HG03575 (cell line): ENCODE measurements around the gene GUCA2B.

Experiments used
- ATAC-seq: cut with Tn5 transposase; IDR thresholded peaks from one replicate; pipeline ENCODE4 v1.9.1; 2021; ENCODE audit not compliant: unreplicated experiment, insufficient number of reproducible peaks, low FRiP score; ENCODE audit errors: extremely low read depth

GUCA2B gene

DNA sequence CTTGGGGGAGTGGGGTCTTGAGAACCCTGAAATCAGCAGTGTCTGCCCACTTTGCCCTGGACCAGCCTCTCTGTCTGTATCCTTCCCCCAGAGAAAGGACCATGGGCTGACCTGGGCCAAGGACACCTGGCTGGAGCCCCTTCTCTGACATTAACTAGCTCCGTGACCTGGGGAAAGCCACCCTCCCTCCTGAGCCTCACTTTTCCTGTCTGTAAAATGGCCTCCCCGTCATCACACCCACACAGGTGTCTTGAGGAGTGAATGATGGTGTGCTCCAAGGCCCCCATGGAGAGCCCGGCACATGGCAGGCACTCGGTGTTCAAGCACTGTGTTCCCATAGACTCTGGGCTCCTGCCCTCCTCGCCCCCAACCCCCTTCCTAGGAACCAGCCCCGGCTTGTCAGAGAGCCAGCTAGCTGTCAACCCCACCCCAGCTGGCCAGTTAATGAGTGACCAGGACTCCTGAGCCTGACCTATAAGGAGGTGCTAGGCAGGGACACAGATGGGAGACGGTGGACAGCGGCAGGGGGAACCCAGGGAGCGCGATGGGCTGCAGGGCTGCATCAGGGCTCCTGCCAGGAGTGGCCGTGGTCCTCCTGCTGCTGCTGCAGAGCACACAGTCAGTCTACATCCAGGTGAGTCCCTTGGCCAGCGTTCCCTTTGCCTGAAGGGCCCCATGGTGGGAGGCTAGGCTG lies at the start of gene GUCA2B:
Gene GUCA2B (plus strand): TSS at position 504 of the 694 bp plus-strand sequence. CDS start 41 bp downstream, at position 545.
- ATAC-seq, result no peak

DNA sequence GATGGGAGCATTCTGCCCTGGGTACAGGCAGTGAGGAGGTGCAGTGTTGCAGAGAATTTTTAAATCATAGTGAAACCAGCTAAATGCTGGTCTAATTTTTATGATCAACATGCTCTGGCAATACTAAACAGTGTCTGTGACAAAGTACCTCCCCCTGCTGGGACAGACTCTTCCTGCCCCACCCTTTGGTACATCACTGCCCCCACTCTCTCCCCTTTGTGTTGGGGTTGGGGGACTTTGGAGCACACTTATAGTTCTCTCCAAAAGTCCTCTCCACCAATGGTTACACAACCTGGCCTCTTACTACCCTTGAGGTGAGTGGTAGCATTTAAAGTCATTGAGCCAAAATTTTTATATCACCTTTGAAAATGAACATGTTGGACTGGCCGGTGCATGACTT lies 48.2 kb upstream of the GUCA2B start:
- no peak for ATAC-seq

- ATAC-seq, result no peak
Measured at GRCh38 chr1:42108309-42108708, 44.9 kb upstream of the GUCA2B start.

DNA sequence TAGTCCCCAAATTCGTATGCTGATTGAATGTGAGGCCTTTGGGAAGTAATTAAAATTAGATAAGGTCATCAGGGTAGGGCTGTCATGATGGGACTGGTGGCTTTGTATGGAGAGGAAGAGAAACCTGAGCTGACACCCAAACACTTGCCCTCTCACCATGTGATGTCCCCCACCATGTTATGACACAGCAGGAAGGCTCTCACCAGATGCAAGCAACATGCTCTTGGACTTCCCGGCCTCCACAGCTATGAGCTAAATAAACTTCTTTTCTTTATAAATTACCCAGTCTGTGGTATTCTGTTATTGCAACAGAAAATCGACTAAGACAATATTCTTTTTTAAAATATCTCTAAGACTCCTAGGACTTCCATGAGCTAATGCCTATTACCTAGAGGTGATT lies 43.6 kb upstream of the GUCA2B start:
- no peak for ATAC-seq

DNA sequence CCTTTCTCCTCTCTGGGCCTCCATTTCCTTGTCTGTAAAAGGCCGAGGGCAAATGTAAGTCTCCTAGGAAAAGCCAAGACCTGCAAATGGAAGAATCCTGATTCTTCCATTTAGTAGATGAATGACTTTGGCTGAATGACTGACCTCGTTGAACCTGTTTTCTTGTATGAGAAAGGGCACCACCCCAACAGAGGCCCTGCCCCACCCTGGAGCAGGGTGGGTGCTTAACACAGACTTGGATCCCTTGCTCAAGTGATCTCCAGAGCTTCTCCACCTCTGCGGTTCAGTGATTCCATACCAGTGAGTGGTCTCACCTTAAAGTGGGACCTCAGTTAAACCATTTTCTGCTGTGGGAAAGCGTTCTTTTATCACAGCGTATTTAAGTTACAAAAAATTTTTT lies 39.0 kb upstream of the GUCA2B start:
- ATAC-seq, result no peak

DNA sequence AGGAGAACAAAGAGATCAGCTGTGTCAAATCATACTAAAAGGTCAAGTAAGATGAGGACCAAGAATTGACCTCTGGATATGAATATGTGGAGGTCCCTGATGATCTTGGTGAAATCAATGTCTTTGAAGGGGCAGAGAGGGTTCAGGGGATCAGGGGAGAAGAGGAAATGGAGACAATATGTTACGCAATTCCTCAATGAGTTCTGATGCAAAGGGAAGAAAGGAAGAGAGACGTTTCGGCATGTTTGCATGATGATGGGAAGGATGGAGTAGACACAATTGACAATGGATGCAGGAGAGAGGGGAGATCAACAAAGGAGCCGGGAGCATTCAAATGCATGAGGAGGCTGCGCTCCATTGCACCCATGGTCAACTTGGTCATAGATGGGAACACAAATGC lies 36.0 kb upstream of the GUCA2B start:
- ATAC-seq, result no peak

DNA sequence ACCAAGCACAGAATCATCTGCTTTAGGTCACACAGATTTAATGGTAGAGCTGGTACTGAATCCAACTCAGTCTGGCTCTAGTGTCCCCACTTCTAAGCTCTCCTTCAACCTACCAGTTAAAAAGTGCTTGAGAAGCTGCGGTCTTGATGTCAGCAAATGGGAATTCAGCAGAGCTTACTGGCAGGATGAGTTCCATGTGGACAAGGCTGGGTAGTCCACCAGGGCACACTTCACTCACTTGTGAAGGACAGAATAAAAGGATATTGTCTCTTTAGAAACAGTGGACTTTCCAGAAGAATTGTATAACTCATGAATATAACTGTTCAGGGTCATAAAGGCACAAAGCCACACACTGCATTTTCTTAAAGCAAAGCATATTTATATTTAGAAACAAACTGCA lies 35.1 kb upstream of the GUCA2B start:
- ATAC-seq, result no peak

GRCh38 chr1:42122408-42122807 lies 30.8 kb upstream of the GUCA2B start:
- no peak for ATAC-seq

- ATAC-seq, result no peak
Measured at GRCh38 chr1:42125552-42125951, 27.7 kb upstream of the GUCA2B start.

DNA sequence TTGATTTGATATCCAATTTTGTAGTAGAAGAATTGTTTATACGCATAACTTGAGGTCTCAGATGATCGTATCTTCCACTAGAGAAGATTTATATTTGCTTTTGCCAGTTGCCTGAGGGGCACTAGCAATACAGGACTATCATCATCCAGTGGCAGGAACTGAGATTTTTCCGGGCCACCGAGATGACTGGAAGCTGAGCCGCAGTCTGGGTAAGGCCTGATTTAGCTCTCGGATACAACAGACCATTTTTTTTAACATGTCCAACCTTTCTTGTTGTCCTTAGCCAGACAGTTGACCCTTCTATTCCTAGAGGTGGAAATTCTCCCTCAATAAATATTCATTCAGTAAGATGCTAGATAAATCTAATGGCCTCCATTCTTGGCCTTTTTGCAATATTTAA lies 25.4 kb upstream of the GUCA2B start:
- no peak for ATAC-seq

DNA sequence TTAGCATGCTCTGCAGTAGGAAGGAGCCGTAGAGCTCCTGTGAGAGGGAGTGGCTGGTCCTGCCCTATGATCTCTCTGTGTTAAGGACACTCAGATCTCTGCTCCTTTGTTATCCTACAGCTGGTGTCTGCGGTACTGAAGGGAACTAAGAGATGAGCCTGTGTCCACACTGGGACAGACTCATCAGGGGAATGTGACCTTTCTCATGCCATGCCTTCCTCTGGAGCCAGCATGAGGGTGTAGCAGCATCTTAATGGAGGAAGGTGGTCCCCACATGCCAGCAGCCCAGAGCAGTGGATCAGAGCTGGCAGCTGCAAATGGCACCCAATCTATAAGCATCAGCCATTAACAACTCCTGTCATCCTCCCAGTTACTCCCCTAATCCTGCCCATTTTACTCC lies 24.7 kb upstream of the GUCA2B start:
- no peak for ATAC-seq

DNA sequence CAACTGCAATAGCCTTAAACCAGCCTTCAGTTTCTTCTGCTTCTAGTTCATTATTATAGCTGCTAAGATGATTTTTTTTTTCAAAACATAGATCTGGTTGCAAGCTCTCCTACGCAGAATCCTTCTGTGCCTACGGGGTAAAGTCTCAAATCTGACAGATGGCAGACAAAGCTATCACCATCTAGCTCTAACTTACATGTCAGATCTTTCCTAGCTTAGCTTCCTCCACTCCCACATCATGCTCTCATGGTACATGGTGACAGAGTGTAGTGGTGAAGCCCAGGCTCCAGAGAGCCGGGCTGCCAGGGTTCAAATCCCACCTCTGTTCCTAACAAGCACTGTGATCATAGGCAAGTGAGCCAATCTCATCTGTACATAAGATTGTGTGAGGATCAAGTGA lies 24.2 kb upstream of the GUCA2B start:
- ATAC-seq, result no peak

GRCh38 chr1:42130061-42130660 lies 23.0 kb upstream of the GUCA2B start:
- no peak for ATAC-seq

GRCh38 chr1:42133390-42133789 lies 19.8 kb upstream of the GUCA2B start:
- ATAC-seq, result no peak

- no peak for ATAC-seq
Measured at GRCh38 chr1:42133809-42134526, 19.2 kb upstream of the GUCA2B start.

- ATAC-seq, result no peak
Measured at GRCh38 chr1:42135426-42135825, 17.8 kb upstream of the GUCA2B start.

DNA sequence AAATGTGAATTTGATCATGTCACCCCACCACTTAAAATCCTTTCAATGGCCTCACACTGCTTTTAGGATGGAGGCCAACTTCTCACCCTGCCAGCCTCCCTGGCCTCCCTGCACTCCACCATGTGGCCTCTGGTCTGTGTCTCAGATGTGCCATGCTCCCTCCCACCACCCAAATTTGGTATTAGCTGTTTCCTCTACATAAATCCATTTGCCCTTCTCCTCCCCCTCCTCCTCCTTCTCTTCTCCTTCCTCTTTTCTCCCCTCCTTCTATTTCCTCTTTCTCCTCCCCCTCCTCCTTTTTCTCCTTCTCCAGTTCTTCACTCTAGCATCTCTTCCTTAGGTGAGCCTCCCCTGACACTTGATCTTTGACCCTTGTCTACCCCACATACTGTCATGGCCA lies 16.7 kb upstream of the GUCA2B start:
- ATAC-seq, result no peak

GRCh38 chr1:42137766-42138165 lies 15.4 kb upstream of the GUCA2B start:
- ATAC-seq, result no peak

DNA sequence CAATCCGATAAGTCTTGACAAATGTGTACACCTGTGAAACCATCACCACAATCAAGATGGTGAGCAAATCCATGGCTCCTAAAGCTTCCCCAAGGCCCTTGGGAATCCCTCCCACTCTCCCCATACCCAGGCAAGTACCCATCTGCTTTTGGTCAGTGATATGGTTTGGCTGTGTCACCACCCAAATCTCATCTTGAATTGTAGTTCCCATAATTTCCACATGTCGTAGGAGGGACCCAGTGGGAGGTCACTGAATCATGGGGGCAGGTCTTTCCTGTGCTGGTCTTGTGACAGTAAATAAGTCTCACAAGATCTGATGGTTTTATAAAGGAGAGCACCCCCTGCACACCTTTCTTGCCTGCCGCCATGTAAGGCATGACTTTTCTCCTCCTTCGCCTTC lies 14.6 kb upstream of the GUCA2B start:
- ATAC-seq, result no peak

- no peak for ATAC-seq
Measured at GRCh38 chr1:42139444-42139843, 13.8 kb upstream of the GUCA2B start.
